ENCODE results near the gene PLA2G3. TPM values are rescaled to one million over a fixed set of nuclear protein-coding genes. Genes with fewer than 3 reads are reported as not detected.
"Not testable (repeated sequence)": the region's sequence is repeated elsewhere in the genome, so short reads cannot be mapped to it uniquely, and the experiment has no call there.

The PLA2G3 gene, protein sequence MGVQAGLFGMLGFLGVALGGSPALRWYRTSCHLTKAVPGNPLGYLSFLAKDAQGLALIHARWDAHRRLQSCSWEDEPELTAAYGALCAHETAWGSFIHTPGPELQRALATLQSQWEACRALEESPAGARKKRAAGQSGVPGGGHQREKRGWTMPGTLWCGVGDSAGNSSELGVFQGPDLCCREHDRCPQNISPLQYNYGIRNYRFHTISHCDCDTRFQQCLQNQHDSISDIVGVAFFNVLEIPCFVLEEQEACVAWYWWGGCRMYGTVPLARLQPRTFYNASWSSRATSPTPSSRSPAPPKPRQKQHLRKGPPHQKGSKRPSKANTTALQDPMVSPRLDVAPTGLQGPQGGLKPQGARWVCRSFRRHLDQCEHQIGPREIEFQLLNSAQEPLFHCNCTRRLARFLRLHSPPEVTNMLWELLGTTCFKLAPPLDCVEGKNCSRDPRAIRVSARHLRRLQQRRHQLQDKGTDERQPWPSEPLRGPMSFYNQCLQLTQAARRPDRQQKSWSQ
- not detected for total RNA-seq
- not detected for polyA plus RNA-seq

DNA sequence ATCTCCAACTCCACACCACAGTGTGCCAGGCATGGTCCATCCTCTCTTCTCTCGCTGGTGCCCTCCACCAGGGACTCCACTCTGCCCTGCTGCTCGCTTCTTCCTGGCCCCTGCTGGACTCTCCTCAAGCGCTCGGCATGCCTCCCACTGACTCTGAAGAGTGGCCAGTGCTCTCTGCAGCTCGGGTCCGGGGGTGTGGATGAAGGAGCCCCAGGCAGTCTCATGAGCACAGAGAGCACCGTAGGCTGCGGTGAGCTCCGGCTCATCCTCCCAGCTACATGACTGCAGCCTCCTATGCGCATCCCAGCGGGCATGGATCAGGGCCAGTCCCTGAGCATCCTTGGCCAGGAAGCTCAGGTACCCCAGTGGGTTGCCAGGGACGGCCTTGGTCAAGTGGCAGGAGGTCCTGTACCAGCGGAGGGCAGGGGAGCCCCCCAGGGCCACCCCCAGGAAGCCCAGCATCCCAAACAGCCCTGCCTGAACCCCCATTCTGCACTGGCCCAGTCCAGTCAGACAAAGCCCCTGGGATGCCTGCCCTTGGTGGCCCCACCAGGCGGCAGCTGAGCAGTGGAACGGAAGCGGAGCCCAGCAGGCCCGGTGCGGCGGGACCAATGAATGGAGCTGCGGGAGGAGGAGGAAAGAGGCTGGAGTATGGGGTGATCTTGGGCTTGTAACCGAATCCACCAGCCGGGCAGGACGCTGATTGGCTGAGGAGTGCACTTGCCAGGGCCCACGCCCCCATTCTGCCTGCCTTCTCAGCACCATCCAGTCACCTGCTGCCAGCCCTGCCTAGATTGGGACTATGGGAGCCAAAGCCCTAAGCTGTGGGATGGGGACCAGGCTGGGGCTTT lies at the start of gene PLA2G3:
Gene PLA2G3, minus strand, starts transcription at position 643 of the 851 bp plus-strand sequence. Its CDS starts 154 bp downstream, at position 489.
- H3K36me3 ChIP-seq (ENCODE audit: insufficient read depth), result no peaks in the 10 kb centered on the region
- no peaks in the 10 kb centered on the region for H3K4me1 ChIP-seq (ENCODE audit: insufficient read depth)
- H3K4me3 ChIP-seq (ENCODE audit: low read depth, low read length), result no peak within 1 kb of the TSS
- WGBS, result 35% methylated on average over 24 of the region's 24 CpGs
- DNase-seq (ENCODE audit: extremely low spot score), result no peak
- H3K27ac ChIP-seq (ENCODE audit: low read depth), result no peak within 1 kb of the TSS

DNA sequence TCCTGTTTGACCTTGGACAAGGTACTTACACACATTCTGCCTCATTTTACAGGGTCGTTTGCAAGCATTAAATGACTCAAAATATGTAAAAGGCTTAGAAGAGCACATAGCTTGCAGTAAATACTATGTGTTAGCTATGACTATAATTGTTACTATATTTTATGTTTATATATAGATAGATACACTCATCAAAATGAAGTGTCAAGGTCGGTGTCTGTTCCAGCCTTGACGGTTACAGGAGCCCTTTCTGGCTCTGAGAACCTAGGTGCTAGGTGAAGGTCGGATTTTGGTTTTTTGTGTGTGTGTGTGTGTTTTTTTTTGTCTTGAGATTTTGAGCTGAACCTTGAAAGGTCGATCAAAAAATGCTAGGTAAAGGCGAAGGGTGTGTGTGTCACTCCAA lies 47.3 kb upstream of the PLA2G3 start:
- no peaks in the 10 kb centered on the region for H3K4me1 ChIP-seq (ENCODE audit: insufficient read depth)
- DNase-seq (ENCODE audit: extremely low spot score), result no peak
- H3K36me3 ChIP-seq (ENCODE audit: insufficient read depth), result peaks cover 1% of the 10 kb centered on the region
- no peak overlapping the region for H3K4me3 ChIP-seq (ENCODE audit: low read depth, low read length)
- H3K27ac ChIP-seq (ENCODE audit: low read depth), result no peak overlapping the region
- WGBS, result 90% methylated on average over 6 of the region's 6 CpGs

DNA sequence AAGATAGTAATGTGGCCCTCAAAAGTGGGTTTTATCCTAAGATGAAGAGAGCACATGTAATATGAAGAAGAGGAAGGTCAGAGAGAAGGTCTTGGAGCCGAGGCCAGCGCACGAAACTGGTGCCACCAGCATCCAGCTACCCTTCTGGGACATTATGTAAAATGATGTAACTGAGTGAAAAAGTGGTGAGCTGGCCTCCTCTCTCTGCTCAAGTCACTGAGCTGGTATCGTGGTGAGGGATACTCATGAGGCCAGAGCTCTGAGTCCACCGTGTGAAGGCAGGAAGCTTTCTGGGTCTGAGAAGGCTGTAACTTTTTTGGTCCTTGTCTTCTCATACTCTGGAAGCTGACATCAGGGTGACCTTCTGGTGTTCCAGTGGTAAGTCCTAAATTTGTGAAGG lies 44.7 kb upstream of the PLA2G3 start:
- WGBS, result 97% methylated on average over 5 of the region's 5 CpGs
- Histone ChIP-seq H3K36me3 (ENCODE audit: insufficient read depth) (no peaks in the 10 kb centered on the region), H3K4me3 (ENCODE audit: low read depth, low read length) (no peak overlapping the region), H3K27ac (ENCODE audit: low read depth) (no peak overlapping the region), H3K4me1 (ENCODE audit: insufficient read depth) (no peaks in the 10 kb centered on the region)
- no peak for DNase-seq (ENCODE audit: extremely low spot score)

DNA sequence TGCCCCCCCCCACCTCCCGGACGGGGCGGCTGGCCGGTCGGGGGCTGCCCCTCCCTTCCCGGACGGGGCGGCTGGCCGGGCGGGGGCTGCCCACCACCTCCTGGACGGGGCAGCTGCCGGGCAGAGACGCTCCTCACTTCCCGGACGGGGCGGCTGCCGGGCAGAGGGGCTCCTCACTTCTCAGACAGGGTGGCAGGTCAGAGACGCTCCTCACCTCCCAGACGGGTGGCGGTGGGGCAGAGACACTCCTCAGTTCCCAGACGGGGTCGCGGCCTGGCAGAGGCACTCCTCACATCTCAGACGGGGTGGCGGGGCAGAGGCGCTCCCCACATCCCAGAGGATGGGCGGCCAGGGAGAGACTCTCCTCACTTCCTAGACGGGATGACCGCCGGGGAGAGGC lies 43.7 kb upstream of the PLA2G3 start:
- Histone ChIP-seq H3K27ac (ENCODE audit: low read depth) (no peak overlapping the region), H3K36me3 (ENCODE audit: insufficient read depth) (no peaks in the 10 kb centered on the region), H3K4me1 (ENCODE audit: insufficient read depth) (no peaks in the 10 kb centered on the region), H3K4me3 (ENCODE audit: low read depth, low read length) (no peak overlapping the region)
- DNase-seq (ENCODE audit: extremely low spot score), result no peak
- whole genome bisulfite sequencing, result 96% methylated on average over 30 of the region's 30 CpGs

DNA sequence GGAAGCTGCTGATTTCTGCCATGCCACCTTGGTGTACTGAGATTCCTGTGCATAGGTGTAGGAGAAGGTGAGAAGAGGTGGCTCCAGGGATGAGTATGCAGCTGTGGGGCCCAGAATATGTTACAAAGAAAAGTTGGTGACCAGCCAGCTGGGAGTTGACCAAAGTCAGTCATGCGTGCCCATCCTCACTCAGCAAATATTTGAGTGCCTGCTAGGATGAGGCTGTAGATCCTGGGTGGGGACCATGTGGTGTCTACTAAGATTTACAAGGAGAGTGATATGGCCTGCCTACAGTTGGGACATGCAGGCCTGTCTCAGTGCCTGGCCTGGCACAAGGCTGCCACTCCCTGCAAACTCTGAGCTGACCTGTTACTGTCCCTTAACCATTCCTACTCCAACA lies 39.0 kb upstream of the PLA2G3 start:
- Histone ChIP-seq H3K4me3 (ENCODE audit: low read depth, low read length) (no peak overlapping the region), H3K4me1 (ENCODE audit: insufficient read depth) (no peaks in the 10 kb centered on the region), H3K27ac (ENCODE audit: low read depth) (no peak overlapping the region), H3K36me3 (ENCODE audit: insufficient read depth) (no peaks in the 10 kb centered on the region)
- 52% methylated on average over 1 of the region's 1 CpG for WGBS
- no peak for DNase-seq (ENCODE audit: extremely low spot score)

DNA sequence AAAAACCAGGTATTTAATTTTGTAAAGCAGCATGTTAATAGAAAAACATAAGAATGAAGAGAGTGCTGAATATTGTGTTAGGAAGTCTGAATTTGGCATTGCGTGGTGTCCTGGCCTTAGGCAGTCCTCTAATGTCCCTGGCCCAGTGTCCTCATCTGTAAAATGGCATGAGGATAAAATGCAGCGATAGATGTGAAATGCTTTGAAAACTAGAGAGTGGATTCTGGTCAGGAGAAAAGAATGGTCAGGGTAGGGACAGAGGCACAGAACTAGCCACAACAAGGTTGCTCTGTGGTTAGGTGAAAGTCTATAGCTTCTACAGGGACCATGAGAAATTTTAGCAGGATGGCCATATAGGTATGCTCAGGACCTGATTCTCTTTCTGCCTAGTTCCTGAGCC lies 38.6 kb upstream of the PLA2G3 start:
- Histone ChIP-seq H3K27ac (ENCODE audit: low read depth) (no peak overlapping the region), H3K4me3 (ENCODE audit: low read depth, low read length) (no peak overlapping the region), H3K36me3 (ENCODE audit: insufficient read depth) (no peaks in the 10 kb centered on the region), H3K4me1 (ENCODE audit: insufficient read depth) (peaks cover 1% of the 10 kb centered on the region)
- no peak for DNase-seq (ENCODE audit: extremely low spot score)
- 97% methylated on average over 2 of the region's 2 CpGs for WGBS

DNA sequence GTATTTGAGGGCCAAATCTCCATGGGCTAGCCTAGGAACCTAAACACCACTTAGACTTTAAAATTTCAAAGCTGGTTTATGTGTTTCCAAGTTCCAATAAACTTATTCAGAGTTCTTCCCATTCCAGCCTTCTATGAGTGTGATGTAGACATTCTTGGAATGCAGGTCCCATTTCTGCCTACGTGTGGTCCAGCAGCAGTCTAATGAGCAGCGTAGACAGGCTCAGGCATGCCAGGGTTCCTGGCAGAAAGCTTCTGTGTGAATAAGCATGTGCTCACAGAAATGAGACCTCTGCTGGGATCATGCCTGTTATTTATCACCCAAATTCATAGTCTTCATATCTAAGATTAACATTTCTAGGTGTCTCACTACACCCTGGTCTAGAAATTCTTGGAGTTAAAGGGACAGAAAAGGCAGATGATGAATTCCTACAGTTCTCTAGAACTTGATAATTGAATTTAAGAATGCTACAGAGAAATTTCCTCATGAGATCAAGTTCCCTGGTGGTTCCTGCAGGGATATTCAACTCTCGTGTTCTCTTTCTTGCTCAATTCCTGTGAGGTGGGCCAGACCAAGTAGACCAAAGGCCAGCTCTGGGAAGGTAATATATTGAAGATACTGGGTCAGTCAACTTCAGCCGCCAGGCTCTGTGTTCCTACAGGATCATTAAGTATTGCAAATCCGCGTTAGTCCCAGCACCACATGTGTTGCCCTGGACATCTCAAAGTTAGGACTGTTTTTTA lies 37.3 kb upstream of the PLA2G3 start:
- H3K4me1 ChIP-seq (ENCODE audit: insufficient read depth), result peaks cover 1% of the 10 kb centered on the region
- no peak overlapping the region for H3K27ac ChIP-seq (ENCODE audit: low read depth)
- 76% methylated on average over 6 of the region's 6 CpGs for WGBS
- H3K36me3 ChIP-seq (ENCODE audit: insufficient read depth), result no peaks in the 10 kb centered on the region
- no peak overlapping the region for H3K4me3 ChIP-seq (ENCODE audit: low read depth, low read length)
- DNase-seq (ENCODE audit: extremely low spot score), result peak; percentile 55

DNA sequence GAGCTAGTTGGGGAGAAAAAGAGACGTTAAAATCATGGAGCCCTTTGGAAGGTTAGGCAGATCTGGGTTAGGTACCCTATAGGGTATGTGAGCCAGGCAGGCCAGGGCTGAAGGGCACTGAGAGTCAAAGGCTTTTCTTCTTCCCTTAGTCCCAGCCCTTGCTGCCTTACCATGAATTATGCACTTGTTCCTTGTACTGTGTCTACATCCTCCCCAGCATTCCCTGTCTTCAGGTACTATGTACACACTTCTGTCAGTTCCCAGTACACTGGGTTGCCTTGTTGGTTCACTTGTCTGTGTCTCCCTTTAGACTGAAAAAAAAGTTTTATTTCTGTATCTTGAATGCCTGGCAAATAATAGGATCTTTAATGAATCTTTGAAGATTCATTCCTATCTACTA lies 36.6 kb upstream of the PLA2G3 start:
- Histone ChIP-seq H3K27ac (ENCODE audit: low read depth) (no peak overlapping the region), H3K4me3 (ENCODE audit: low read depth, low read length) (no peak overlapping the region), H3K4me1 (ENCODE audit: insufficient read depth) (peaks cover 1% of the 10 kb centered on the region), H3K36me3 (ENCODE audit: insufficient read depth) (no peaks in the 10 kb centered on the region)
- WGBS, result 98% methylated on average over 1 of the region's 1 CpG
- no peak for DNase-seq (ENCODE audit: extremely low spot score)

DNA sequence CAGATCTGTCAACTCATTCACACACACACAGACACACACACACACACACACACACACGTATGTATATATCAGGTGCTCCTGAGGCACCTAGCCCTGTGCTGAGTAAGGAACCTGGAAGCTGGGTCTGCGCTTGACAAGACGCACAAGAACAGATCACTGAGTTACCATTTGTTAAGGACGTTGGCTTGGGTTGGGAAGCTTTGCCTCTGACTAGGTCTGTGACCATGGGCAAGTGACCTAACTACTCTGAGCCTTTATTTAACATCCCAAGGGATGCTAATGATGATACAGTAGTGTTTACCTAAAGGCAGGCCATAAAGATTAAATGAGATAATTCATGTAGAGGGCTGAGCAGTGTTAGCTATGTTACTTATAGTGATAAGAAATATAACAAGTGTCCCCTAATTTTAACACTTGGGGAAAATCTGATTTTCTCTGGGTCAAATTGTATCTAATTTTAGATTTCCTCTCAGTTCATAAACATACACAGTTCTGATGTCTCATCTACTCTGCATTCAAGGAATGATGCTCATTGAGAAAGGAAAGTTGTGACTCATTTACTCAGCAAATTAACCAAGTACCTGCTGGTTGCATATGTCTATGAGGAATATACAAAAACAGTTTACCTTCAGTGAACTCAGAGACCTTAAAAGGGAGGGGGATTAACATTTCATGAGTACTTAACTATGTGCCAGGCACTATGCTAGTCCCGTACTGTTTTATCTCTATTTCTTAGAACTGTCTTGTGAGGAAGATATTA lies 33.3 kb upstream of the PLA2G3 start:
- no peaks in the 10 kb centered on the region for H3K36me3 ChIP-seq (ENCODE audit: insufficient read depth)
- peaks cover 1% of the 10 kb centered on the region for H3K4me1 ChIP-seq (ENCODE audit: insufficient read depth)
- WGBS, result 58% methylated on average over 5 of the region's 5 CpGs
- no peak overlapping the region for H3K4me3 ChIP-seq (ENCODE audit: low read depth, low read length)
- no peak overlapping the region for H3K27ac ChIP-seq (ENCODE audit: low read depth)
- no peak for DNase-seq (ENCODE audit: extremely low spot score)

DNA sequence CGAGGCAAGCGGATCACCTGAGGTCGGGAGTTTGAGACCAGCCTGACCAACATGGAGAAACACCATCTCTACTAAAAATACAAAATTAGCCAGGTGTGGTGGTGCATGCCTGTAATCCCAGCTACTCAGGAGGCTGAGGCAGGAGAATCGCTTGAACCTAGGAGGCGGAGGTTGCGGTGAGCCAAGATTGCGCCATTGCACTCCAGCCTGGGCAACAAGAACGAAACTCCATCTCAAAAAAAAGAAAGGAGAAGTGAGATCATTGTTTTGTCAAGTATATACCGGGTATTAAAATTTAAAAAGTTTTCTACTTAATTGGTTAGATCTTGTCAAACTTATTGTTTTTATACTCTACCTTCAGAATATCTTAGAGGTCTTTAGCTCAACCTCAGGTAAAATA lies 31.4 kb upstream of the PLA2G3 start:
- H3K36me3 ChIP-seq (ENCODE audit: insufficient read depth); DNase-seq (ENCODE audit: extremely low spot score); H3K4me3 ChIP-seq (ENCODE audit: low read depth, low read length); H3K4me1 ChIP-seq (ENCODE audit: insufficient read depth); H3K27ac ChIP-seq (ENCODE audit: low read depth): not testable (repeated sequence)
- 88% methylated on average over 9 of the region's 9 CpGs for WGBS

DNA sequence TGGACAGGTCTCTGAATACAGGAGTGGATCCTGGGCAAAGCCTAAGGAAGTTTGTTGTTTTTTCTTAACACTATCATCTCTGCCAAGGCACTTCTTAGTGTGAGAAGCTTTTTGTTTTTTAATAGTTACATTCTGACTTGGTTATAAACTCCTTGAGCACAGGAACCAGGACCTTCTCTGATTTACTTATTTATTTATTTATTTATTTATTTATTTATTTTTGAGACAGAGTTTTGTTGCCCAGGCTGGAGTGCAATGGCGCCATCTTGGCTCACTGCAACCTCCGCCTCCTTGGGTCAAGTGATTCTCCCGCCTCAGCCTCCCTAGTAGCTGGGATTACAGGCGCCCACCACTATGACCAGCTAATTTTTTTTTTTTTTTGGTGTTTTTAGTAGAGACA lies 30.7 kb upstream of the PLA2G3 start:
- peaks cover 1% of the 10 kb centered on the region for H3K4me1 ChIP-seq (ENCODE audit: insufficient read depth)
- DNase-seq (ENCODE audit: extremely low spot score), result no peak
- H3K36me3 ChIP-seq (ENCODE audit: insufficient read depth), result no peaks in the 10 kb centered on the region
- no peak overlapping the region for H3K27ac ChIP-seq (ENCODE audit: low read depth)
- 100% methylated on average over 4 of the region's 4 CpGs for WGBS
- H3K4me3 ChIP-seq (ENCODE audit: low read depth, low read length), result no peak overlapping the region

DNA sequence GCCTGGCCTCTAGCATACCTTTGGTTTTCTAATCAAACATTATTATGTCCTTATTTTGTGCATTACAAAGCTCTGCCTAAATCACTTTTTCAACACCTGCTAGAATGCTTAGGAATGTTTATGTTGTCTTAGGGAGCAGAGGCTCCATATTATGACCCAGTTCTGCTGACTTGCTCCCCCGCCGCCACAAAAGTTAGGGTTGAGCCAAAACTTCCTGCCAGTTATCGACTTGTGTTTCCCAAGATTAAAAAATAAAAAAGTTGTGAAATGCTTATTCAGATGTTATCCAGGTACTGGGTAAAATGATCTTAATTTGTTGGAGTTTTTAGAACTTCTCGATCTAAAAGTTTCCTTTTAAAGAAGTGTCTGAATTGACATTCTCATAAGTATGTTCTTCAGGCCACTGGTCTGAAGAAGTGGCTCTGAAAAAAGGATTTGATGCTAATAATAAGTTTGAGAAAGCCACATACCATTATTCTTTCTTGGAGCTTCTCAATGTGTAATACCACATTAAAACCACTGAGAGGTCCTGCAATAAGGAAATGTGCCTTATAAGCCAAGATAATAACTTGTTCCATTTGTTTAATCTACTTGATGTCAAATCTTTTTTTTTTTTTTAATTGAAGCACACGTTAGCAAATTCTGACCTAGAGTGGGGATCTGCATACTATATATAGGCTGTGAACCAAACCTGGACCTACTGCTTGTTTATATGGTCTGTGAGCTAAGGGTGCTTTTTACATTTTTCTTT lies 21.9 kb upstream of the PLA2G3 start:
- H3K27ac ChIP-seq (ENCODE audit: low read depth), result no peak overlapping the region
- H3K4me1 ChIP-seq (ENCODE audit: insufficient read depth), result no peaks in the 10 kb centered on the region
- H3K4me3 ChIP-seq (ENCODE audit: low read depth, low read length), result no peak overlapping the region
- peaks cover 2% of the 10 kb centered on the region for H3K36me3 ChIP-seq (ENCODE audit: insufficient read depth)
- DNase-seq (ENCODE audit: extremely low spot score), result no peak
- WGBS, result 53% methylated on average over 5 of the region's 5 CpGs
